Heart left ventricle (tissue), 16 donors: ENCODE data around the gene CNTNAP5. TPM values are rescaled to one million over a fixed set of nuclear protein-coding genes. Genes with fewer than 3 reads are reported as not detected.

Experiments used
- ATAC-seq, 4 donors: fragments of 200-7000 bp; cut with Tn5 transposase; one replicate each; pipeline ENCODE4 v1.9.1; 2020 to 2022; ENCODE audit warnings: moderate library complexity in 4 of 4, mild to moderate bottlenecking in 3 of 4, moderate number of reproducible peaks in 1 of 4
- DNase-seq, 5 donors: peaks; one replicate each; pipeline ENCODE4 v3.0.0-alpha.2; 2020
- H3K27ac ChIP-seq, 12 donors: fragments of 200-600 bp; sonication (generic) in 4 of 12; one replicate each; pipeline versions ENCODE4 v1.5.0 to v1.8.0; 2016 to 2022; ENCODE audit warnings: mild to moderate bottlenecking in 2 of 12
- H3K27me3 ChIP-seq, 9 donors: fragments of 200-600 bp; sonication (generic) in 2 of 9; one replicate each; pipeline versions ENCODE4 v1.5.1 to v1.8.0; 2016 to 2022; ENCODE audit warnings: mild to moderate bottlenecking in 3 of 9
- H3K36me3 ChIP-seq, 9 donors: fragments of 200-600 bp; sonication (generic) in 2 of 9; one replicate each; pipeline versions ENCODE4 v1.5.0 to v1.8.0; 2018 to 2022; ENCODE audit warnings: mild to moderate bottlenecking in 2 of 9
- H3K4me1 ChIP-seq, 12 donors: fragments of 200-600 bp; sonication (generic) in 4 of 12; one replicate each; pipeline versions ENCODE4 v1.5.0 to v1.8.0; 2016 to 2022; ENCODE audit warnings: mild to moderate bottlenecking in 3 of 12
- H3K4me3 ChIP-seq, 12 donors: fragments of 200-600 bp; sonication (generic) in 4 of 12; one replicate each; pipeline versions ENCODE4 v1.5.0 to v1.8.0; 2017 to 2022; ENCODE audit warnings: mild to moderate bottlenecking in 9 of 12, moderate library complexity in 4 of 12
- H3K9me3 ChIP-seq, 12 donors: fragments of 200-600 bp; sonication (generic) in 4 of 12; one replicate each; pipeline versions ENCODE4 v1.5.0 to v1.8.0; 2016 to 2022; ENCODE audit warnings: mild to moderate bottlenecking in 1 of 12
- CTCF ChIP-seq, 12 donors: fragments of 200-600 bp; sonication (generic) in 4 of 12; IDR thresholded peaks; one replicate each; pipeline versions ENCODE4 v1.5.0 to v1.8.0; 2018 to 2022; ENCODE audit warnings: antibody characterized with exemption in 12 of 12, mild to moderate bottlenecking in 5 of 12
- POLR2A ChIP-seq, 2 donors: fragments of 450-650 bp; IDR thresholded peaks; one replicate each; pipeline ENCODE4 v1.6.1; 2017; ENCODE audit warnings: antibody characterized with exemption in 2 of 2, mild to moderate bottlenecking in 2 of 2, moderate library complexity in 2 of 2
- WGBS, 4 donors: extraction: QIAGEN DNeasy Blood & Tissue Kit in 2 of 4; methylation state at CpG; one replicate each; pipeline versions ENCODE4 v1.1.5 to v1.1.7; 2013 to 2018; 5-methylcytosine and 5-hydroxymethylcytosine counted together
- intact Hi-C, 10 donors: fragments of 100-400 bp; cut with DNase I; formaldehyde crosslinking; loops; one replicate each; pipeline versions ENCODE4 v1.11.1 to v1.14.2; 2022
- polyA plus RNA-seq, 2 donors: library from polyadenylated mRNA; stranded (reverse); fragments of 200-250 nt; gene quantifications; one replicate each; pipeline ENCODE4 v1.2.3, GENCODE V29; 2013
- total RNA-seq, 9 donors: library from RNA; depleted of rRNA in 2 of 9; stranded (reverse); fragments of >200 nt in 2 of 9; fragmentation: NEBNext Ultra II Directional in 3 of 9; extraction: Animal tissue kit (Norgen Biotek cat#: 25700) in 3 of 9; gene quantifications; one replicate each; pipeline versions ENCODE4 v1.1.0 to v1.2.4, GENCODE V29; 2016 to 2023
- donor health status: ischemic (EF 13 %, LVEDD 7.1; RV severe dilation, severe dysfunction).
- donor health status: healthy with polysubstance abuse.
- donor health status: DM: no; HTN: yes; CAD: no.
- donor health status: DM: no; HTN: no; CAD: no.
- donor health status: ischemic (EF 25% LVEDD 6.9; RV normal size, moderate dysfunction).
- donor health status: ischemic (EF 25% LVEDD 5.7; RV mildly dilated, moderate dysfunction).
- donor health status: healthy.
- donor health status: DM: yes; HTN: yes; CAD: no.
- donor health status: ischemic (EF 35%, LVEDD 5.7; RV mildly dilated, moderate dysfunction).
- donor health status: nonischemic (EF 11% LVEDD 7.7; RV severe dilation, severe dysfunction).
- donor health status: DM: yes; HTN: yes; CAD: no.
- donor health status: PGD.
- donor health status: ischemic (EF 29% LVEDD 5.4; RV normal size, mild dysfunction).
- donor health status: nonischemic (EF 23%, LVEDD 6.1; RV moderate dilation, normal function).

The CNTNAP5 gene
- total and polyA plus RNA-seq, 11 donors = not detected

- WGBS, 4 donors = 48 to 57% (median 53%) methylated on average over 5 of the region's 5 CpGs
- DNase-seq (no peak), ATAC-seq (peak in 2 of 4 donors; percentile 36 to 45)
- Histone ChIP-seq H3K27me3 (no peaks in the 10 kb centered on the region), H3K36me3 (no peaks in the 10 kb centered on the region), H3K9me3 (no peaks in the 10 kb centered on the region), H3K4me1 (peaks cover 0 to 4% (median 0%) of the 10 kb centered on the region in 12 donors), H3K27ac (no peak overlapping the region), H3K4me3 (no peak overlapping the region)
- intact Hi-C loops = no loop called here
- no peak for TF ChIP-seq POLR2A (IDR thresholded peaks at IDR 0.05)
- TF ChIP-seq CTCF (IDR thresholded peaks at IDR 0.05) = no peak
Measured at GRCh38 chr2:124267794-124268193, 242.7 kb downstream of the CNTNAP5 start.

GRCh38 chr2:124269348-124269747 lies 244.3 kb downstream of the CNTNAP5 start:
- no peaks in the 10 kb centered on the region for H3K9me3 ChIP-seq
- H3K4me1 ChIP-seq = peaks cover 0 to 4% (median 0%) of the 10 kb centered on the region in 12 donors
- DNase-seq (no peak), ATAC-seq (peak in 2 of 4 donors; percentile 75 to 77)
- no peak overlapping the region for H3K27ac ChIP-seq
- no peak overlapping the region for H3K4me3 ChIP-seq
- intact Hi-C loops = no loop called here
- no peaks in the 10 kb centered on the region for H3K36me3 ChIP-seq
- no peaks in the 10 kb centered on the region for H3K27me3 ChIP-seq
- no peak for TF ChIP-seq CTCF (IDR thresholded peaks at IDR 0.05)
- no peak for TF ChIP-seq POLR2A (IDR thresholded peaks at IDR 0.05)
- 22 to 35% (median 26%) methylated on average over 7 of the region's 7 CpGs for WGBS, 4 donors

GRCh38 chr2:124272261-124272841 lies 247.3 kb downstream of the CNTNAP5 start:
- 73 to 82% (median 79%) methylated on average over 1 of the region's 1 CpG for WGBS, 4 donors
- no peak for TF ChIP-seq POLR2A (IDR thresholded peaks at IDR 0.05)
- no peak for TF ChIP-seq CTCF (IDR thresholded peaks at IDR 0.05)
- no peaks in the 10 kb centered on the region for H3K27me3 ChIP-seq
- no peaks in the 10 kb centered on the region for H3K36me3 ChIP-seq
- no peak overlapping the region for H3K4me3 ChIP-seq
- ATAC-seq (no peak), DNase-seq (no peak)
- no peak overlapping the region for H3K27ac ChIP-seq
- intact Hi-C loops = no loop called here
- no peaks in the 10 kb centered on the region for H3K9me3 ChIP-seq
- H3K4me1 ChIP-seq = peaks cover 0 to 4% (median 0%) of the 10 kb centered on the region in 12 donors

GRCh38 chr2:124281541-124281940 lies 256.5 kb downstream of the CNTNAP5 start:
- Histone ChIP-seq H3K9me3 (peaks cover 0 to 9% (median 0%) of the 10 kb centered on the region in 12 donors), H3K4me3 (no peak overlapping the region), H3K36me3 (no peaks in the 10 kb centered on the region), H3K27me3 (no peaks in the 10 kb centered on the region), H3K4me1 (no peaks in the 10 kb centered on the region), H3K27ac (no peak overlapping the region)
- DNase-seq (no peak), ATAC-seq (no peak)
- no peak for TF ChIP-seq CTCF (IDR thresholded peaks at IDR 0.05)
- no peak for TF ChIP-seq POLR2A (IDR thresholded peaks at IDR 0.05)
- 50 to 73% (median 60%) methylated on average over 10 of the region's 10 CpGs for WGBS, 4 donors
- intact Hi-C loops = no loop called here
